GM18508 (cell line): ENCODE results near the gene OR9A2.
A peak's percentile ranks its signal among the peaks of the same experiment; 100 is the strongest.

Experiments used
- ATAC-seq: cut with Tn5 transposase; IDR thresholded peaks from one replicate; pipeline ENCODE4 v1.9.1; 2021; ENCODE audit warnings: moderate number of reproducible peaks; ENCODE audit not compliant: insufficient read depth, unreplicated experiment

Gene OR9A2

DNA sequence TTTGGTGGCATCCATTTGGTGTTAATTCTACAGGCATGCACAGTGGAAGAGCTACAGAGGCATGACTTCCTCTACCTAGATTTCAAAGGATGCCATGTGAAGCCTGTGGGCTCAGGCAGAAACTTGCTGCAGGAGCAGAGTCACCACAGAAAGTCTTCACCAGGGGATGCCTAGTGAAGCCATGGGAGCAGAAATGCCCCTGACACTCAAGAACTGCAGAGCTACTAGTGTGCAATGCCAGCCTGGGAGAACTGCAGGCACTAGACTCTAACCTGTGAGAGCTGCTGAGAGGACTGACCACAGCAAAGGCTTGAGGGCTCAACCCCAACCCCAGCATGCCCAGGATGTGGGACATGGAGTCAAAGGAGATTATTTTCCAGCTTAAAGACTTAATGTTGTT lies 3.9 kb downstream of the OR9A2 start:
- no peak for ATAC-seq

- no peak for ATAC-seq
Measured at GRCh38 chr7:143018931-143019330, 8.0 kb downstream of the OR9A2 start.

DNA sequence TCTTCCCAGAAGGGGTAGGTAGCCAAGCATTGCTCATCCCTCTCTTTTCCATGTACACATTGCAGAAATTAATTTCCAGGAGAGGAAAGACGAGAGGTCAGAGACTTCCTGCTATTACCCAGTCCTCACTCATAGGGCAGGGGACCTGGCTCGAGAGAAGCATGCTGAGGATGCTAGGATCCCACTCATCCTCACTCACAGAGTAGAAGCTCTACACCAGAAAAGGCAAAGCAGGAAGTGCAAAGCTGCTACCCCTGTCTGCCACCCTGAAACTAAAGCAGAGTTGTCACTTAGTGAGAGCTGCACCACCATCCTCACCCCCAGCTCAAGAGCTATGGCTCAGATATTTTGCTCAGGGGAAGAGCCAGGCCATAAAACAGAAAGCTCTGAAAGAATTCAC lies 9.9 kb downstream of the OR9A2 start:
- ATAC-seq, result no peak

GRCh38 chr7:143015926-143016490 lies 10.9 kb downstream of the OR9A2 start:
- no peak for ATAC-seq

- peak; percentile 91 for ATAC-seq
Measured at GRCh38 chr7:143015084-143015483, 11.8 kb downstream of the OR9A2 start.

- ATAC-seq, result no peak
Measured at GRCh38 chr7:143013893-143014292, 13.0 kb downstream of the OR9A2 start.

DNA sequence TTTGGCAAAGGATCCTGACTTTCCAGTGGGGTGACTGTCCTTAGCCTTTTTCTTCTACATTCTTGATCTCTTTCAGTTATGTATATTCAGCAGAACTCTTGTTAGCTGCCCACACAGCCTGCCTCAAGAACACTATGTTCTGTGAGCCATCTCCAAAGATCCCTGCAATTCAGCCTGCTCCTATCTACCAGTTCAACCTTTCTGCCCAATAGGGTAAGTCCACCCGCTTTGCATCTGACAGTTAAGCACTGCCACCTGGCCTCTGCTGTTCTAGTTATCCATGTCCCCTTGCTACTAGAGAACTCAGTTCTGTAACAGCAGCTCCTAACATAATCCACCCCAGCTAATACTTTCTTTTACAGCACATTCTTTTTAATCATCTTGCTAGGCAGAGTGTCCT lies 13.5 kb downstream of the OR9A2 start:
- no peak for ATAC-seq

DNA sequence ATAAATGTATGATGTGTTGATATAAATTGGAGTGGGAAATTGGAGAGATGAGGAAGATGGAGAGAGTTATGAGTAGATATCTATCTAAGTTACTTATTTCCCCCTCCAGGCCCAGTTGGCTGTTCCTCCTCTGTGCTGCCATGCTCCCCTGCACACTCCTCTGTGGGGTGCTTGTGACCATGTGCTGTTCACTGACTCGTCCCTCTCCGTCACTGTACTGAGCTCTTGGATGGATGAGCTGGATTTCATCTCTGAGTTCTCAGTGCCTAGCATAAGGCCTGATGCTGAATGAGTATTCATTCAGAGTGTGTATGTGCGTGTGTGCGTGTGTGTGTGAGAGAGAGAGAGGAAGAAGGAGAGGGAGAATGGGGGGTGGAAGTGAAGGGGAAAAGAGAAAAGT lies 14.5 kb downstream of the OR9A2 start:
- ATAC-seq, result no peak

DNA sequence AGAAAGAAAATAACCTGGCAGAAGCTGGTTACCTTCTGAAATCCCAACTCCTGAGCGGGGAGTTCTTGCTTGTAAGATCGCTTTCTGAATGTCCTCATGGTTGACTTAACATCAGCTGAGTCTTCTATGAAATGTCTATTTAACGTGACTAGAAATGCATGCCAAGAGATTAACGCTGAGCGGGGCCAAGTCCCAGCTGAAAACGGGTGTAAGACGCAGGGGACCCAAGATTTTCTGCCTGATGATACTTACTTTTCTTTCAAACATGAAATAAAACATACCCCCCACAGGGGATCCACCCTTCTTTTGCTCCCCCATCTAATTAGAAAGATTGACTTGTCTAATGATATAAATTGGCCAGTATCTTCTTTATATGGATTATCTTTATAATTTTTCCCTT lies 14.9 kb downstream of the OR9A2 start:
- no peak for ATAC-seq

- no peak for ATAC-seq
Measured at GRCh38 chr7:143008007-143008901, 18.7 kb downstream of the OR9A2 start.

- ATAC-seq, result no peak
Measured at GRCh38 chr7:143005632-143006260, 21.2 kb downstream of the OR9A2 start.

DNA sequence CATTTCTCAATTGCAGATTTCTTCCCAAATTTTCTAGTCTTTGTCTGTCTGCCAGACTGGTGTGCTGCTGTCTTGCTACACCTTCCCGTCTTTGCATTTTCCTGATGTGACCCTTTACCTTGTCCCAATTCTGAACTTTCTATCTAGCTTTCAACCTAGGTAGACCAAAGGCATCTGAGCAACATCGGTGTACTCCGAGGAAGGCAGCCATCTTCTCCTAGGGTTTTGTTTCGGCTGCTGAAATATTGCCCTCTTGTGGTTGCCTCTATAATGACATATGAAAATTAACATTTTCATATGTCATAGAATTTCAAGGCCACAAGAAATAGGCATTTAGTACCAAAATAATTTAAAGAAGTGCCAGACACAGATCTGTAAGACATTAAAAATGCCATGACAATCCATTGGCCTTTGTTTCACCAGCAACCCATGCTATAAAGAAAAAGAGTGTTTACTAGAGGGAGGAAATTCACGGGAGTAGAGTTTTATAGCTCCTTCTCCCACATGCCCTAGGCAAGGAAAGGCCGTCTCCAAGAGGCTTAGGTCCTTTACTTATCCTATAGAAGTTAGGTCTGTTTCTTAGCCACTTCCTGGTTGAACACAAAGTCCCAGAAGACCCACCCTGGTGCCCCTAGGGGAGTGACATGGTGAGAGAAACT lies 23.4 kb downstream of the OR9A2 start:
- peak; percentile 59 for ATAC-seq

GRCh38 chr7:143002898-143003297 lies 24.0 kb downstream of the OR9A2 start:
- ATAC-seq, result no peak

DNA sequence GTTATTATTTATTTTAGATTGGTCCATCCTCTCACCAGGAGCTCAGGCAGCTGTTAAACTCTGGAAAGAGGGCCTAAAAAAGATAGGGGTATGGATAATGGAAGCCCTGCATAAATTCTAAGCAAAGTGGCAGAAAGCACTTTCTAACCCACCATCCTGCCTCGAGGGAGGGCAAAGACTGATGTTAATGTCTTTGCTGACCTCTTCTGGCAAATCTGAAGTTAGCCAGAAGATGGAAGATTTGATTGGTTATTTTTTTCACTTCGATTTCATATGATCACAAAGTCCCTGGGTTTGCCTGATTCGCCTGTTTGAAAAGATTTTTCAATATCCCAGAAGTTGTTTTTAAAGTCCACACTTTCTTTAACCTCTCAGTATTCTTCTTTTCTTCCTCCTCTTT lies 24.8 kb downstream of the OR9A2 start:
- ATAC-seq, result no peak

- no peak for ATAC-seq
Measured at GRCh38 chr7:143000648-143001047, 26.3 kb downstream of the OR9A2 start.

DNA sequence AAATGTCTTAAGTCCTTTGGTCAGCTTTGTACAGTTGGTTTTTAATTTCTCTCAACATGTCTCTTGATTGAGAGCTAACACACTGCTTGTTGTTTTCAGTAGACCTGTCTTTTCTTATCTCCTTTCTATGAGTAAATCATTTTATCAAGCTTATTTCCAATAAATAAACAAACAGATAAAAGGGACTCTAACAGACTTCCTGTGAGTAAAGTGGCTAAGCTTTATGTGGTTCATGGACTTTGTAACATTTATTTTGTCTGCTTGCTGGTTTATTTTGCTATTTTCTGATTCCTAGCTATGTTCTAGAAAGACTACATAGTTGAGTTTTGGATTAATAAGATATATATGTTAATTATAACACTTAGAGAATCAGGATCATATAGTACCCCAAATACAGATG lies 27.1 kb downstream of the OR9A2 start:
- no peak for ATAC-seq

- ATAC-seq, result no peak
Measured at GRCh38 chr7:142998966-142999365, 28.0 kb downstream of the OR9A2 start.

- ATAC-seq, result no peak
Measured at GRCh38 chr7:142997456-142997989, 29.4 kb downstream of the OR9A2 start.

DNA sequence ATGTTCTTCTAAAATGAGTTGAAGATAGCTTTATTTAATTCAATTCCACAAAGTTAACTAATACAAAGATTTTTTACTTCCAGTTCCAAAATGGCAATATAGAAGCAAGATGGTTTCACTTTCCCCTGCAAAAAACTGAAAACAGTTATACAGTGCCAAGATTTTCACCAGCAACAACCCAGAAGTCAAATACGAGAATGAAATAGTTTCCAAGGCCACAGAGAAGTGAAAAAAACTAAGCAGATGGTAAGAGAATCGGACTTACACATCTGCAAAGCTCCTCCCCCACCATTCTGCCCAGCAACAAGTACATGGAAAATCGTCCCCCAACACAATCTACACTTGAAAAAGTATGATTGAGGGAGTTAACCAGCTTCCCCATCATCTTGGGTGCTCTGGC lies 34.5 kb downstream of the OR9A2 start:
- no peak for ATAC-seq

- no peak for ATAC-seq
Measured at GRCh38 chr7:142984297-142984696, 42.6 kb downstream of the OR9A2 start.

DNA sequence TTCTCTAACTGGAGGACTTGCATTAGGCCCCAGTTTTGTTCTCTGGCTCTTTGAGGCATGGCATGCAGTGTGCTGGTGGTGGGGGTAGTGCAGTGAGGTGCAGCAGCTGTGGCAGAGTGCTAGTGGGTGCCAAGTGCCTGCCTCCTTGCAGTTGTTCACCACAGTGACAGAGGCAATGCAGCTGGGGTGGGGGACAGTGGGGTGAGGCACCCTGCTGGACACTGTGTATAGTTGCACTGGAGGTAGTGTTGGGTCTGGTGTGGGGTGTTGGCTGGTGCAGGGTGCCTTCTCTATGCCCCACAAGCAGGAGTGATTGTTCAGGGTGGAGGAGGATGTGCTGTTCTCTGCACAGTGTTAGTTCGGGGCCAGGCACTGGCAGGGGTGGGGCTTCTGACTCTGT lies 43.1 kb downstream of the OR9A2 start:
- no peak for ATAC-seq
